ENCODE data around the gene SNRPN.

Gene SNRPN

DNA sequence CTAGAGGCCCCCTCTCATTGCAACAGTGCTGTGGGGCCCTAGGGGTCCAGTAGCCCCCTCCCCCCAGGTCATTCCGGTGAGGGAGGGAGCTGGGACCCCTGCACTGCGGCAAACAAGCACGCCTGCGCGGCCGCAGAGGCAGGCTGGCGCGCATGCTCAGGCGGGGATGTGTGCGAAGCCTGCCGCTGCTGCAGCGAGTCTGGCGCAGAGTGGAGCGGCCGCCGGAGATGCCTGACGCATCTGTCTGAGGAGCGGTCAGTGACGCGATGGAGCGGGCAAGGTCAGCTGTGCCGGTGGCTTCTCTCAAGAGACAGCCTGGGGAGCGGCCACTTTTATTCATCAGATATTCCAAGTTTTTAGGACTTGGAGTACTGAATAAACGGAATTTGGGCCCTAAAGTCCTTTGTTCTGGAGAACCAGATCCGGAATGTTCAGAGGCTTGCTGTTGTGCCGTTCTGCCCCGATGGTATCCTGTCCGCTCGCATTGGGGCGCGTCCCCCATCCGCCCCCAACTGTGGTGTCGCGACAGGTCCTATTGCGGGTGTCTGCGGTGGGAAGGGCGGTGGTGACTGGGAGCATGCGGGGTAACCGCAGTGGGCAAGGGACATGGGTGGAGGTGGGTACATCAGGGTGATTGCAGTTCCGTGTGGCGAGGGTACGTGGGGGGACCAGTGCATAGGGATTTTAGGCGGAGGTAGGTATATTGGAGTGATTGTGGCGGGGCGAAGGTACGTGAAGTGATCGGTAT is at the start of gene SNRPN, which contains the start of gene SNURF:
Gene SNRPN (plus strand): TSS at position 205 of the 748 bp plus-strand sequence. CDS start 19,467 bp downstream, outside the sequence.
Gene SNURF (plus strand): TSS at position 205 of the 748 bp plus-strand sequence. CDS start 62 bp downstream, at position 267.
- peaks cover 44% of the 10 kb centered on the region for H3K79me2 ChIP-seq (ENCODE audit: low read length)
- no peaks in the 10 kb centered on the region for H3K9me2 ChIP-seq (replicated peaks; ENCODE audit: insufficient read depth, low read length)
- H3K4me3 ChIP-seq (ENCODE audit: low read length), result peak within 1 kb of the TSS; percentile 93
- no peak for TF ChIP-seq EZH2 (optimal IDR thresholded peaks at IDR 0.05; ENCODE audit: low read depth, low read length)
- TF ChIP-seq, protein P1, sequence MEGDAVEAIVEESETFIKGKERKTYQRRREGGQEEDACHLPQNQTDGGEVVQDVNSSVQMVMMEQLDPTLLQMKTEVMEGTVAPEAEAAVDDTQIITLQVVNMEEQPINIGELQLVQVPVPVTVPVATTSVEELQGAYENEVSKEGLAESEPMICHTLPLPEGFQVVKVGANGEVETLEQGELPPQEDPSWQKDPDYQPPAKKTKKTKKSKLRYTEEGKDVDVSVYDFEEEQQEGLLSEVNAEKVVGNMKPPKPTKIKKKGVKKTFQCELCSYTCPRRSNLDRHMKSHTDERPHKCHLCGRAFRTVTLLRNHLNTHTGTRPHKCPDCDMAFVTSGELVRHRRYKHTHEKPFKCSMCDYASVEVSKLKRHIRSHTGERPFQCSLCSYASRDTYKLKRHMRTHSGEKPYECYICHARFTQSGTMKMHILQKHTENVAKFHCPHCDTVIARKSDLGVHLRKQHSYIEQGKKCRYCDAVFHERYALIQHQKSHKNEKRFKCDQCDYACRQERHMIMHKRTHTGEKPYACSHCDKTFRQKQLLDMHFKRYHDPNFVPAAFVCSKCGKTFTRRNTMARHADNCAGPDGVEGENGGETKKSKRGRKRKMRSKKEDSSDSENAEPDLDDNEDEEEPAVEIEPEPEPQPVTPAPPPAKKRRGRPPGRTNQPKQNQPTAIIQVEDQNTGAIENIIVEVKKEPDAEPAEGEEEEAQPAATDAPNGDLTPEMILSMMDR (IDR thresholded peaks at IDR 0.05; ENCODE audit: low read length), result no peak
- peak within 1 kb of the TSS; percentile 78 for H3K9ac ChIP-seq (ENCODE audit: low read length)
- no peaks in the 10 kb centered on the region for H3K27me3 ChIP-seq (replicated peaks; ENCODE audit: insufficient read depth, low read length)
- peak within 1 kb of the TSS; percentile 78 for H3K27ac ChIP-seq (ENCODE audit: low read length)
- H3K4me1 ChIP-seq (ENCODE audit: low read length), result no peaks in the 10 kb centered on the region
- peak within 1 kb of the TSS; percentile 32; the same call in 1 of the 2 replicates for H3K4me2 ChIP-seq (ENCODE audit: low read depth, low read length)
- peak; percentile 66 for DNase-seq
- H4K20me1 ChIP-seq (ENCODE audit: insufficient read depth, low read length), result no peaks in the 10 kb centered on the region
- H3F3A ChIP-seq (ENCODE audit: insufficient read depth, low read length), result 0 out of 2 replicates have a peak, but pooled peaks cover 4% of the 10 kb centered on the region
- H3K36me3 ChIP-seq (replicated peaks; ENCODE audit: insufficient read depth, low read length), result no peaks in the 10 kb centered on the region
- H2AFZ ChIP-seq (ENCODE audit: low read length), result peak within 1 kb of the TSS; percentile 12
- no peaks in the 10 kb centered on the region for H3K9me3 ChIP-seq (replicated peaks; ENCODE audit: insufficient read depth, low read length)

DNA sequence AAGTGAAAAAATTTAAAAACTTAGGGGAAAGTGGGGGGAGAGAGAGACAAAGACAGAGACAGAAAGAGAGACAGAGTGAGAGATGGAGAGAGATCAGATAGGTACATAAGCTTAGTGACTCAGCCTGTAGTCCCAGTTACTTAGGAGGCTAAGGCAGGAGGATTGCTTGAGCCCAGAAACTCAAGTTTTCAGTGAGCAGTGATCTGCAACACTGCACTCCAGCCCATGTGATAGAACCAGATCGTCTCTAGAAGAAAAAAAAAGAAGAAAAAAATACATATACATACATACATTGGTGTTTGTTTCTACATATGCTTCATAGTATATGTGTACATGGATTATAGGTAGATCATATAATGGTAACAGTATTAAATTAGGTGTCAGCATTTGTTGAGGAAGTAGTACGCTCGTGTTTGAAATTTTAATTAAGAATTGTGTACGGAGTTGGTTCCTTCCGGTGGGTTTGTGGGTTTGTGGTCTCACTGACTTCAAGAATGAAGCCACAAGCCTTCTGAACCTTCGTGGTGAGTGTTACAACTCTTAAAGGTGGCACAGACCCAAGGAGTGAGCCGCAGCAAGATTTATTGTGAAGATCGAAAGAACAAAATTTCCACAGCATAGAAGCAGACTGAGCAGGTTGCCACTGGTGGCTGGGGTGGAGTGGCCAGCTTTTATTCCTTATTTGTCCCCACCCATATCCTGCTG is 38.3 kb upstream of the SNRPN start:
- Histone ChIP-seq H3K79me2 (ENCODE audit: low read length) (no peaks in the 10 kb centered on the region), H3K9me2 (replicated peaks; ENCODE audit: insufficient read depth, low read length) (no peaks in the 10 kb centered on the region), H3K4me2 (ENCODE audit: low read depth, low read length) (no peak overlapping the region), H3K4me1 (ENCODE audit: low read length) (no peaks in the 10 kb centered on the region), H3K36me3 (replicated peaks; ENCODE audit: insufficient read depth, low read length) (no peaks in the 10 kb centered on the region), H3K27ac (ENCODE audit: low read length) (no peak overlapping the region), H3K9ac (ENCODE audit: low read length) (no peak overlapping the region), H4K20me1 (ENCODE audit: insufficient read depth, low read length) (no peaks in the 10 kb centered on the region), H2AFZ (ENCODE audit: low read length) (no peak overlapping the region), H3K9me3 (replicated peaks; ENCODE audit: insufficient read depth, low read length) (no peaks in the 10 kb centered on the region), H3F3A (ENCODE audit: insufficient read depth, low read length) (no peaks in the 10 kb centered on the region), H3K4me3 (ENCODE audit: low read length) (no peak overlapping the region), H3K27me3 (replicated peaks; ENCODE audit: insufficient read depth, low read length) (no peaks in the 10 kb centered on the region)
- TF ChIP-seq EZH2 (optimal IDR thresholded peaks at IDR 0.05; ENCODE audit: low read depth, low read length) (no peak), EZH2phosphoT487 (IDR thresholded peaks at IDR 0.05; ENCODE audit: low read length) (no peak)
- TF ChIP-seq, protein P1 (IDR thresholded peaks at IDR 0.05; ENCODE audit: low read length), result no peak
- DNase-seq, result peak; percentile 26

DNA sequence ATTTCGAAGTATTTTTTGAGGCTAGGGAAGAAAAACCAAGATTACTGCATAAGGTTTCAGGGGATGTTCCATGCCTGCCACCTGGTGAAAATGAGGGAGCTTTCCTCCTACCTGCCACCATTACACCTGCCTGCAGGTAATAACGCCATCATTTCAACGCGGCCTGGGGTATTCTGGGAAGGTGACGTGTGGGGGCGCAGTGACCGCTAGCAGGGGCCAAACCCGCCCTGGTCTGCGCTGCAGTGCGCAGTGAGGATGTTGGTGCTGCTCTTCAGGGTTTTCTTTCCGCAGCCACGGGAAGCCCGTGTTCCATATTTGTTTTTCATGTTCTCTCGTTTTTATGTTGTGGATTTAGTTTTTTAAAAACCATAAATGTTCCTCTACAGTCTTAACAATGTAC is 37.4 kb upstream of the SNRPN start:
- H3K79me2 ChIP-seq (ENCODE audit: low read length), result no peaks in the 10 kb centered on the region
- no peaks in the 10 kb centered on the region for H3F3A ChIP-seq (ENCODE audit: insufficient read depth, low read length)
- no peak overlapping the region for H3K4me2 ChIP-seq (ENCODE audit: low read depth, low read length)
- TF ChIP-seq, protein P1 (IDR thresholded peaks at IDR 0.05; ENCODE audit: low read length), result no peak
- TF ChIP-seq EZH2 (optimal IDR thresholded peaks at IDR 0.05; ENCODE audit: low read depth, low read length) (no peak), EZH2phosphoT487 (IDR thresholded peaks at IDR 0.05; ENCODE audit: low read length) (no peak)
- no peaks in the 10 kb centered on the region for H3K36me3 ChIP-seq (replicated peaks; ENCODE audit: insufficient read depth, low read length)
- no peak overlapping the region for H3K9ac ChIP-seq (ENCODE audit: low read length)
- no peak overlapping the region for H2AFZ ChIP-seq (ENCODE audit: low read length)
- H3K9me3 ChIP-seq (replicated peaks; ENCODE audit: insufficient read depth, low read length), result no peaks in the 10 kb centered on the region
- no peak overlapping the region for H3K4me3 ChIP-seq (ENCODE audit: low read length)
- no peaks in the 10 kb centered on the region for H4K20me1 ChIP-seq (ENCODE audit: insufficient read depth, low read length)
- no peaks in the 10 kb centered on the region for H3K4me1 ChIP-seq (ENCODE audit: low read length)
- no peaks in the 10 kb centered on the region for H3K9me2 ChIP-seq (replicated peaks; ENCODE audit: insufficient read depth, low read length)
- DNase-seq, result no peak
- no peaks in the 10 kb centered on the region for H3K27me3 ChIP-seq (replicated peaks; ENCODE audit: insufficient read depth, low read length)
- no peak overlapping the region for H3K27ac ChIP-seq (ENCODE audit: low read length)

Data from MM.1S (cell line).